NT2/D1 (cell line): Measurements from ENCODE around the gene ACOT8.
"Not testable (repeated sequence)": the region's sequence is repeated elsewhere in the genome, so short reads cannot be mapped to it uniquely, and the experiment has no call there.

Experiments
- DNase-seq: peaks from one replicate; pipeline ENCODE4 v3.0.0-alpha.2; 2011; ENCODE audit warnings: low read depth, low spot score
- H3K27me3 ChIP-seq: 2 replicates; pipeline ENCODE4 v1.6.0; 2011; ENCODE audit warnings: mild to moderate bottlenecking; ENCODE audit not compliant: insufficient read length, insufficient read depth
- H3K36me3 ChIP-seq: 2 replicates; pipeline ENCODE4 v1.6.1; 2011; ENCODE audit warnings: mild to moderate bottlenecking, low read length, mixed read lengths; ENCODE audit not compliant: insufficient read depth, insufficient read length
- H3K4me1 ChIP-seq: 2 replicates; pipeline ENCODE4 v1.5.1; 2011; ENCODE audit not compliant: insufficient read depth, insufficient read length
- H3K4me3 ChIP-seq: 2 replicates; pipeline ENCODE4 v1.5.1; 2011; ENCODE audit warnings: low read depth; ENCODE audit not compliant: insufficient read length
- H3K9ac ChIP-seq: 2 replicates; pipeline ENCODE4 v1.6.0; 2011; ENCODE audit warnings: low read depth; ENCODE audit not compliant: insufficient read length
- H3K9me3 ChIP-seq: 2 replicates; pipeline ENCODE4 v1.5.1; 2011; ENCODE audit warnings: mild to moderate bottlenecking, low read length; ENCODE audit not compliant: insufficient read depth
- SUZ12 ChIP-seq: IDR thresholded peaks from 2 replicates; pipeline ENCODE4 v1.6.1; 2011; ENCODE audit not compliant: insufficient read length, insufficient read depth; ENCODE audit errors: extremely low read depth
- YY1 ChIP-seq: IDR thresholded peaks from 2 replicates; pipeline ENCODE4 v1.6.1; 2011; ENCODE audit not compliant: insufficient read length, insufficient read depth
- ZNF274 ChIP-seq: IDR thresholded peaks from 2 replicates; pipeline ENCODE4 v1.6.1; 2011; ENCODE audit warnings: mild to moderate bottlenecking, low read depth, low read length

The ACOT8 gene

GRCh38 chr20:45812157-45813005, 44.8 kb downstream of the ACOT8 start, which contains the start of gene UBE2C:
UBE2C (plus strand) TSS chr20:45812644; CDS start chr20:45812696, 52 bp downstream.
- Histone ChIP-seq H3K36me3 (peaks cover 83% of the 10 kb centered on the region), H3K4me3 (peak within 1 kb of the TSS; percentile 96), H3K4me1 (peaks cover 15% of the 10 kb centered on the region), H3K27me3 (no peaks in the 10 kb centered on the region), H3K9ac (peak within 1 kb of the TSS; percentile 88), H3K9me3 (no peaks in the 10 kb centered on the region)
- TF ChIP-seq YY1 (no peak), ZNF274 (no peak), SUZ12 (no peak)
- peak; percentile 99 for DNase-seq

- H3K4me1 ChIP-seq, result peaks cover 5% of the 10 kb centered on the region
- H3K9me3 ChIP-seq, result no peaks in the 10 kb centered on the region
- no peaks in the 10 kb centered on the region for H3K27me3 ChIP-seq
- no peak overlapping the region for H3K9ac ChIP-seq
- TF ChIP-seq ZNF274, result no peak
- no peak for TF ChIP-seq SUZ12
- no peak for DNase-seq
- H3K4me3 ChIP-seq, result no peak overlapping the region
- peaks cover 81% of the 10 kb centered on the region for H3K36me3 ChIP-seq
Observed at GRCh38 chr20:45810191-45810970, 46.8 kb downstream of the ACOT8 start.

GRCh38 chr20:45801851-45802250, 55.3 kb downstream of the ACOT8 start:
- TF ChIP-seq SUZ12 (no peak), ZNF274 (no peak), YY1 (no peak)
- Histone ChIP-seq H3K36me3 (peaks cover 71% of the 10 kb centered on the region), H3K9ac (no peak overlapping the region), H3K27me3 (no peaks in the 10 kb centered on the region), H3K4me3 (no peak overlapping the region), H3K9me3 (no peaks in the 10 kb centered on the region), H3K4me1 (no peaks in the 10 kb centered on the region)
- DNase-seq, result no peak

GRCh38 chr20:45798935-45799642, 58.1 kb downstream of the ACOT8 start:
- DNase-seq, result peak; percentile 51
- H3K27me3 ChIP-seq, result no peaks in the 10 kb centered on the region
- no peak for TF ChIP-seq YY1
- TF ChIP-seq ZNF274, result no peak
- TF ChIP-seq SUZ12, result no peak
- no peak overlapping the region for H3K4me3 ChIP-seq
- no peaks in the 10 kb centered on the region for H3K9me3 ChIP-seq
- H3K36me3 ChIP-seq, result peaks cover 70% of the 10 kb centered on the region
- H3K4me1 ChIP-seq, result no peaks in the 10 kb centered on the region
- H3K9ac ChIP-seq, result no peak overlapping the region

- H3K4me1 ChIP-seq, H3K9ac ChIP-seq, DNase-seq, H3K9me3 ChIP-seq, H3K4me3 ChIP-seq, H3K27me3 ChIP-seq: not testable (repeated sequence)
- H3K36me3 ChIP-seq, result peaks cover 67% of the 10 kb centered on the region
Observed at GRCh38 chr20:45797955-45798354, 59.2 kb downstream of the ACOT8 start.

- not testable (repeated sequence) for H3K9me3 ChIP-seq, H3K9ac ChIP-seq, H3K4me1 ChIP-seq, H3K27me3 ChIP-seq, H3K4me3 ChIP-seq, DNase-seq
- H3K36me3 ChIP-seq, result peaks cover 67% of the 10 kb centered on the region
Observed at GRCh38 chr20:45797510-45797909, 59.7 kb downstream of the ACOT8 start.

GRCh38 chr20:45796337-45797065, 60.7 kb downstream of the ACOT8 start:
- no peaks in the 10 kb centered on the region for H3K4me1 ChIP-seq
- H3K36me3 ChIP-seq, result peaks cover 58% of the 10 kb centered on the region
- H3K9me3 ChIP-seq, result no peaks in the 10 kb centered on the region
- H3K4me3 ChIP-seq, result no peak overlapping the region
- DNase-seq, result no peak
- no peak for TF ChIP-seq ZNF274
- no peak for TF ChIP-seq SUZ12
- TF ChIP-seq YY1, result no peak
- H3K27me3 ChIP-seq, result no peaks in the 10 kb centered on the region
- no peak overlapping the region for H3K9ac ChIP-seq
